Left lung (tissue), 10 donors: ENCODE data around the gene CD163. TPM values are rescaled to one million over a fixed set of nuclear protein-coding genes. Genes with fewer than 3 reads are reported as not detected.

Experiments
- ATAC-seq: fragments of 200-7000 bp; cut with Tn5 transposase; one replicate; pipeline ENCODE4 v1.9.1; 2020; ENCODE audit warnings: moderate library complexity
- DNase-seq, 4 donors: peaks; one replicate each; pipeline ENCODE4 v3.0.0-alpha.2; 2013 to 2020
- H3K27ac ChIP-seq, 2 donors: fragments of 200-600 bp; sonication (generic) in 1 of 2; one replicate each; pipeline versions ENCODE4 v1.5.0 to v1.8.0; 2020 to 2021
- H3K27me3 ChIP-seq, 2 donors: fragments of 200-600 bp; sonication (generic) in 1 of 2; one replicate each; pipeline versions ENCODE4 v1.5.0 to v1.8.0; 2020 to 2021
- H3K36me3 ChIP-seq, 2 donors: fragments of 200-600 bp; sonication (generic) in 1 of 2; one replicate each; pipeline versions ENCODE4 v1.5.0 to v1.8.0; 2020 to 2021
- H3K4me1 ChIP-seq, 2 donors: fragments of 200-600 bp; one replicate each; pipeline ENCODE4 v1.8.0; 2021
- H3K4me3 ChIP-seq, 2 donors: fragments of 200-600 bp; sonication (generic) in 1 of 2; one replicate each; pipeline versions ENCODE4 v1.5.0 to v1.8.0; 2020 to 2021; ENCODE audit warnings: mild to moderate bottlenecking in 1 of 2
- H3K9me3 ChIP-seq, 2 donors: fragments of 200-600 bp; sonication (generic) in 1 of 2; one replicate each; pipeline versions ENCODE4 v1.5.0 to v1.8.0; 2020 to 2021
- intact Hi-C, 2 donors: fragments of 100-400 bp; cut with DNase I; formaldehyde crosslinking; loops; one replicate each; pipeline versions ENCODE4 v1.11.2 to v1.14.2; 2022
- polyA plus RNA-seq, 6 donors: library from polyadenylated mRNA; unstranded; fragments of 120-200 nt; gene quantifications; one replicate each; pipeline ENCODE4 v1.2.1, GENCODE V29; 2013; ENCODE audit not compliant: insufficient read length in 6 of 6
- total RNA-seq, 2 donors: library from RNA; stranded (reverse); fragmentation: NEBNext Ultra II Directional; extraction: Animal tissue kit (Norgen Biotek cat#: 25700); gene quantifications; one replicate each; pipeline ENCODE4 v1.2.1, GENCODE V29; 2021
- TF ChIP-seq, protein P1 (sequence below), 2 donors: fragments of 200-600 bp; sonication (generic) in 1 of 2; IDR thresholded peaks; one replicate each; pipeline versions ENCODE4 v1.5.0 to v1.8.0; 2021; ENCODE audit warnings: antibody characterized with exemption in 2 of 2
- donor health status: DM: no; HTN: yes; CAD: no.
- donor health status: DM: no; HTN: no; CAD: no.

CD163 gene
- total and polyA plus RNA-seq, 8 donors, result 14.1 to 1,041 (median 18.1) TPM

GRCh38 chr12:7496451-7496850, 7.1 kb downstream of the CD163 start:
- TF ChIP-seq, protein P1, sequence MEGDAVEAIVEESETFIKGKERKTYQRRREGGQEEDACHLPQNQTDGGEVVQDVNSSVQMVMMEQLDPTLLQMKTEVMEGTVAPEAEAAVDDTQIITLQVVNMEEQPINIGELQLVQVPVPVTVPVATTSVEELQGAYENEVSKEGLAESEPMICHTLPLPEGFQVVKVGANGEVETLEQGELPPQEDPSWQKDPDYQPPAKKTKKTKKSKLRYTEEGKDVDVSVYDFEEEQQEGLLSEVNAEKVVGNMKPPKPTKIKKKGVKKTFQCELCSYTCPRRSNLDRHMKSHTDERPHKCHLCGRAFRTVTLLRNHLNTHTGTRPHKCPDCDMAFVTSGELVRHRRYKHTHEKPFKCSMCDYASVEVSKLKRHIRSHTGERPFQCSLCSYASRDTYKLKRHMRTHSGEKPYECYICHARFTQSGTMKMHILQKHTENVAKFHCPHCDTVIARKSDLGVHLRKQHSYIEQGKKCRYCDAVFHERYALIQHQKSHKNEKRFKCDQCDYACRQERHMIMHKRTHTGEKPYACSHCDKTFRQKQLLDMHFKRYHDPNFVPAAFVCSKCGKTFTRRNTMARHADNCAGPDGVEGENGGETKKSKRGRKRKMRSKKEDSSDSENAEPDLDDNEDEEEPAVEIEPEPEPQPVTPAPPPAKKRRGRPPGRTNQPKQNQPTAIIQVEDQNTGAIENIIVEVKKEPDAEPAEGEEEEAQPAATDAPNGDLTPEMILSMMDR (IDR thresholded peaks at IDR 0.05), result no peak
- Histone ChIP-seq H3K4me3 (peak overlapping the region in 1 of 2 donors; percentile 43), H3K9me3 (no peaks in the 10 kb centered on the region), H3K27ac (no peak overlapping the region), H3K4me1 (no peaks in the 10 kb centered on the region), H3K27me3 (peaks cover 0 to 3% of the 10 kb centered on the region in 2 donors), H3K36me3 (peaks cover 0 to 26% of the 10 kb centered on the region in 2 donors)
- ATAC-seq, result no peak
- no peak for DNase-seq
- intact Hi-C loops, result no loop called here

DNA sequence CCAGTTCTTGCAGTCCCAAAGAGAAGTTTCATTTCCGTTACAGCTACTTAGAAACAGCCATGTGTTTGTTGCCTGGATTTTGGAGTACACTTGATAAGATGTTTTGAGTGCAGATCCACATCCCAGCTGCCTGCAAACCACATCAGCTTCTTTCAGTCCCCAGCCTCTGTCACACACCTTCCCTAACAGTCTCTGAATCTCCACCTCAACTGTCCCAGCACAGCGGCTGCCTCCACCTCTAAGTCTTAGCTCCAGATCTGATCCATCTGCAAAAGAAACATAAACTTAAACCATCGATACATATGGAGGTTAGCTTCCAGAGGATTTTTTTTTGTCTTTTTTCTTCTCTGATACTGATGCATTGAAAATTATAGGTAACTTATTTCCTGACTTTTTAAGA, 8.4 kb downstream of the CD163 start:
- intact Hi-C loops, result no loop called here
- Histone ChIP-seq H3K27ac (no peak overlapping the region), H3K36me3 (peaks cover 0 to 26% of the 10 kb centered on the region in 2 donors), H3K4me1 (no peaks in the 10 kb centered on the region), H3K27me3 (peaks cover 0 to 3% of the 10 kb centered on the region in 2 donors), H3K4me3 (peak overlapping the region in 1 of 2 donors; percentile 43), H3K9me3 (no peaks in the 10 kb centered on the region)
- ATAC-seq, result no peak
- TF ChIP-seq, protein P1 (IDR thresholded peaks at IDR 0.05), result no peak
- no peak for DNase-seq

DNA sequence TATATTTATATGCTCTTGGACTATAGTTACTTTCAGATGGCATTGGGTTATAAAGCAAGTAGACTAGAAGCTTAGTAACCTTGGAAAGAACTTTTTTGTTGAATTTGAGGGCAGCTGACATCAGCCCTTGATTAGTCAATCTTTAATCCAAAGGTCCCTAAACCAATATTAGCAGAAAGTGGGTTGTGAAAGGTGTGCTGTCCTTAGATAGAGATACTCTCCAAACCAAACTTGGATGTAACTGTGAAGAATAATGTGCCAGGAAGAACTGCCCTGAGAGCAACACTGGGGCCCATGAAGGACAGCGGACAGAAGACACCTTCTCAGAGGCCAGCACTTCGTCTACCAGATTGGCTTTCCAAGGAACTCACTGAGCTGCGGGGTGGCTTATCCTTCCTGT, 10.6 kb downstream of the CD163 start:
- no peak overlapping the region for H3K27ac ChIP-seq
- no peak for ATAC-seq
- DNase-seq, result no peak
- peak overlapping the region in 1 of 2 donors; percentile 43 for H3K4me3 ChIP-seq
- no peaks in the 10 kb centered on the region for H3K27me3 ChIP-seq
- H3K9me3 ChIP-seq, result no peaks in the 10 kb centered on the region
- intact Hi-C loops, result no loop called here
- TF ChIP-seq, protein P1 (IDR thresholded peaks at IDR 0.05), result no peak
- no peaks in the 10 kb centered on the region for H3K4me1 ChIP-seq
- peaks cover 0 to 27% of the 10 kb centered on the region in 2 donors for H3K36me3 ChIP-seq

GRCh38 chr12:7486512-7486911, 17.1 kb downstream of the CD163 start:
- no peak overlapping the region for H3K27ac ChIP-seq

GRCh38 chr12:7485095-7485494, 18.5 kb downstream of the CD163 start:
- no peak for ATAC-seq
- Histone ChIP-seq H3K4me3 (no peak overlapping the region), H3K27me3 (no peaks in the 10 kb centered on the region), H3K9me3 (no peaks in the 10 kb centered on the region), H3K27ac (no peak overlapping the region), H3K36me3 (peaks cover 0 to 64% of the 10 kb centered on the region in 2 donors), H3K4me1 (no peaks in the 10 kb centered on the region)
- intact Hi-C loops, result no loop called here
- TF ChIP-seq, protein P1 (IDR thresholded peaks at IDR 0.05), result no peak
- DNase-seq, result no peak

More at GRCh38 chr12:7486512-7486911, 17.1 kb downstream of the CD163 start:
- H3K9me3 ChIP-seq, result no peaks in the 10 kb centered on the region
- H3K4me1 ChIP-seq, result no peaks in the 10 kb centered on the region
- H3K4me3 ChIP-seq, result no peak overlapping the region
- intact Hi-C loops, result no loop called here
- TF ChIP-seq, protein P1 (IDR thresholded peaks at IDR 0.05), result no peak
- peaks cover 0 to 49% of the 10 kb centered on the region in 2 donors for H3K36me3 ChIP-seq
- no peaks in the 10 kb centered on the region for H3K27me3 ChIP-seq
- no peak for DNase-seq
- no peak for ATAC-seq
